Trophoblast cell (in vitro differentiated cells and primary cell): ENCODE results near the gene FOXR1.
"Not testable (repeated sequence)": the region's sequence is repeated elsewhere in the genome, so short reads cannot be mapped to it uniquely, and the experiment has no call there.

Source experiments
- DNase-seq, 2 donors: peaks; one replicate each; pipeline ENCODE4 v3.0.0-alpha.2; 2016
- H2AFZ ChIP-seq: 2 replicates; pipeline ENCODE4 v1.6.1; 2013; ENCODE audit warnings: low read length, moderate library complexity, mild to moderate bottlenecking; ENCODE audit not compliant: insufficient read depth, poor library complexity
- H2AK5ac ChIP-seq: 2 replicates; pipeline ENCODE4 v1.6.1; 2013; ENCODE audit warnings: mild to moderate bottlenecking, low read length
- H2BK120ac ChIP-seq: 2 replicates; pipeline ENCODE4 v1.6.1; 2013; ENCODE audit warnings: low read length, mild to moderate bottlenecking, moderate library complexity; ENCODE audit not compliant: insufficient read depth, poor library complexity
- H2BK12ac ChIP-seq: 2 replicates; pipeline ENCODE4 v1.6.1; 2013; ENCODE audit warnings: mild to moderate bottlenecking, low read length, moderate library complexity
- H2BK5ac ChIP-seq: 2 replicates; pipeline ENCODE4 v1.6.1; 2013; ENCODE audit warnings: low read length, low read depth, moderate library complexity, mild to moderate bottlenecking; ENCODE audit not compliant: poor library complexity
- H3K14ac ChIP-seq: 2 replicates; pipeline ENCODE4 v1.6.1; 2013; ENCODE audit warnings: mild to moderate bottlenecking, low read length
- H3K18ac ChIP-seq: 2 replicates; pipeline ENCODE4 v1.6.1; 2013; ENCODE audit warnings: mild to moderate bottlenecking, low read length
- H3K23ac ChIP-seq: 2 replicates; pipeline ENCODE4 v1.6.1; 2013; ENCODE audit warnings: low read length
- H3K27ac ChIP-seq: 2 replicates; pipeline ENCODE4 v1.5.1; 2013; ENCODE audit warnings: low read depth, mild to moderate bottlenecking, inconsistent platforms, low read length, moderate library complexity
- H3K27me3 ChIP-seq: 2 replicates; pipeline ENCODE4 v1.6.1; 2013; ENCODE audit warnings: inconsistent platforms, mild to moderate bottlenecking, low read length, moderate library complexity; ENCODE audit not compliant: insufficient read depth
- H3K36me3 ChIP-seq, 2 experiments: 1 replicate in 1 of 2; 2 replicates in 1 of 2; pipeline ENCODE4 v1.6.1; 2013; ENCODE audit warnings: low read length in 2 of 2, mild to moderate bottlenecking in 2 of 2, moderate library complexity in 1 of 2; ENCODE audit not compliant: insufficient read depth in 2 of 2, control insufficient read depth in 1 of 2
- H3K4ac ChIP-seq: 2 replicates; pipeline ENCODE4 v1.6.1; 2013; ENCODE audit warnings: low read depth, mild to moderate bottlenecking, low read length, moderate library complexity
- H3K4me1 ChIP-seq, 2 experiments: 1 replicate in 1 of 2; 2 replicates in 1 of 2; pipeline ENCODE4 v1.6.1; 2013; ENCODE audit warnings: low read length in 2 of 2, mild to moderate bottlenecking in 2 of 2, moderate library complexity in 1 of 2; ENCODE audit not compliant: insufficient read depth in 2 of 2, control insufficient read depth in 1 of 2
- H3K4me2 ChIP-seq: 2 replicates; pipeline ENCODE4 v1.6.1; 2013; ENCODE audit warnings: inconsistent platforms, mild to moderate bottlenecking, low read length, moderate library complexity
- H3K4me3 ChIP-seq: 2 replicates; pipeline ENCODE4 v1.5.1; 2013; ENCODE audit warnings: mild to moderate bottlenecking, low read depth, low read length, inconsistent platforms
- H3K79me1 ChIP-seq: one replicate; pipeline ENCODE4 v1.6.1; 2013; ENCODE audit warnings: low read length
- H3K79me2 ChIP-seq: 2 replicates; pipeline ENCODE4 v1.6.1; 2013; ENCODE audit warnings: low read length, mild to moderate bottlenecking; ENCODE audit not compliant: control insufficient read depth, insufficient read depth, poor library complexity
- H3K9ac ChIP-seq: 2 replicates; pipeline ENCODE4 v1.6.1; 2013; ENCODE audit warnings: mild to moderate bottlenecking, low read length
- H3K9me3 ChIP-seq: 2 replicates; pipeline ENCODE4 v1.6.1; 2013; ENCODE audit warnings: low read depth, mild to moderate bottlenecking, control low read depth, inconsistent platforms, low read length; ENCODE audit not compliant: insufficient read depth
- H4K12ac ChIP-seq: 2 replicates; pipeline ENCODE4 v1.6.1; 2013; ENCODE audit warnings: low read depth, mild to moderate bottlenecking, low read length, moderate library complexity
- H4K8ac ChIP-seq: 2 replicates; pipeline ENCODE4 v1.6.1; 2013; ENCODE audit warnings: low read depth, mild to moderate bottlenecking, low read length, moderate library complexity
- H4K91ac ChIP-seq: one replicate; pipeline ENCODE4 v1.6.1; 2013; ENCODE audit warnings: low read depth, mild to moderate bottlenecking, low read length, moderate library complexity
- WGBS: extraction: QIAGEN DNeasy Blood & Tissue Kit; methylation state at CpG from one replicate; pipeline ENCODE4 v1.1.7; 2013; ENCODE audit warnings: missing lambda C conversion rate; ENCODE audit not compliant: insufficient read length, insufficient coverage; ENCODE audit errors: extremely low coverage; 5-methylcytosine and 5-hydroxymethylcytosine counted together

Gene FOXR1

DNA sequence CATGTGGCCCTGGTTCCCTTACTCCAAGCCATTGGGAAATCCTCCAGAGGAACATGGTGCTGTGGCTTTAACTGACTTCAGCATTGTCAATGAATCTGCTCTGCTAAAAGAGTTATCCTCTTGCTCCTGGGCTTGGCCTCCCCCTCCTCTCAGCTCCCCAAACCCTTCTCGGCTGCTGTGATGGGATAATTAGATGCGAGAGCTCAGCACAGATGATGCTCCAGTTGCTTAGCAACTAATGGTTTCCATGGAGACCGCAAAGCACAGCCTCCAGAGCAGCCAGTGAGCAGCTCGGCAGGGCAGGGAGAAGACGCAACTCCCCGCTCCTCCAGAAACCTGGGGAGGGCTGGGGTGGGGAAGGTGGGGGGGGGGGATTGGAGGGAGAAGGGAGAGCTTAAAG, 18.3 kb upstream of the FOXR1 start:
- WGBS, result no CpG with 5 or more reads among the region's 6 CpGs
- Histone ChIP-seq H2BK5ac (no peak overlapping the region), H4K8ac (no peak overlapping the region), H2BK120ac (no peak overlapping the region), H4K91ac (no peak overlapping the region), H3K4me3 (no peak overlapping the region), H3K9ac (no peak overlapping the region), H3K4ac (no peak overlapping the region), H3K27me3 (no peaks in the 10 kb centered on the region), H2AK5ac (no peak overlapping the region), H3K14ac (no peak overlapping the region), H3K18ac (no peak overlapping the region), H2AFZ (no peak overlapping the region), H3K79me1 (no peaks in the 10 kb centered on the region), H3K9me3 (no peaks in the 10 kb centered on the region), H3K27ac (no peak overlapping the region), H3K23ac (no peak overlapping the region), H2BK12ac (no peak overlapping the region), H3K4me2 (no peak overlapping the region), H4K12ac (no peak overlapping the region), H3K79me2 (no peaks in the 10 kb centered on the region), H3K36me3 (no peaks in the 10 kb centered on the region), H3K4me1 (peaks cover 0 to 7% of the 10 kb centered on the region in 2 experiments)
- DNase-seq, result no peak

DNA sequence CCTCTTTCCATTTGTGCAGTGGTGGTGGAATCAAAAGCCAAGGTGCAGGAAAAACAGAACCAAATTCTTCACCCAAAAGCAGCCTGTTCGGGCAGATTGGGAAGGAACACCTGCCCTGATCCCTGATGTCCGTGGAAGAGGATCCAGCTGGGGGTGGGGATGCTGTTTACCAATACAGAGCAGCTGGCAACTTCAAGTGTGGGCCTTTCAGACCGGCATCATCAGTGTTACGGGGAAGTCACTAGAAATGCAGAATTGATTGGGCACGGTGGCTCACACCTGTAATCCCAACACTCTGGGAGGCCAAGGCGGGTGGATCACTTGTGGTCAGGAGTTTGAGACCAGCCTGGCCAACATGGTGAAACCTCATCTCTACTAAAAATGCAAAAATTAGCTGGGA, 17.6 kb upstream of the FOXR1 start:
- H2BK12ac ChIP-seq, H3K14ac ChIP-seq, DNase-seq, H3K79me2 ChIP-seq, H3K4ac ChIP-seq, H3K27me3 ChIP-seq, H3K18ac ChIP-seq, H4K91ac ChIP-seq, H3K4me1 ChIP-seq, H3K4me3 ChIP-seq, H2BK5ac ChIP-seq, H3K9me3 ChIP-seq, H4K8ac ChIP-seq, H2AK5ac ChIP-seq, H3K23ac ChIP-seq, H3K4me2 ChIP-seq, H3K36me3 ChIP-seq, H3K27ac ChIP-seq, H2BK120ac ChIP-seq, H3K79me1 ChIP-seq, H3K9ac ChIP-seq, H2AFZ ChIP-seq, H4K12ac ChIP-seq: not testable (repeated sequence)
- WGBS, result no CpG with 5 or more reads among the region's 6 CpGs

DNA sequence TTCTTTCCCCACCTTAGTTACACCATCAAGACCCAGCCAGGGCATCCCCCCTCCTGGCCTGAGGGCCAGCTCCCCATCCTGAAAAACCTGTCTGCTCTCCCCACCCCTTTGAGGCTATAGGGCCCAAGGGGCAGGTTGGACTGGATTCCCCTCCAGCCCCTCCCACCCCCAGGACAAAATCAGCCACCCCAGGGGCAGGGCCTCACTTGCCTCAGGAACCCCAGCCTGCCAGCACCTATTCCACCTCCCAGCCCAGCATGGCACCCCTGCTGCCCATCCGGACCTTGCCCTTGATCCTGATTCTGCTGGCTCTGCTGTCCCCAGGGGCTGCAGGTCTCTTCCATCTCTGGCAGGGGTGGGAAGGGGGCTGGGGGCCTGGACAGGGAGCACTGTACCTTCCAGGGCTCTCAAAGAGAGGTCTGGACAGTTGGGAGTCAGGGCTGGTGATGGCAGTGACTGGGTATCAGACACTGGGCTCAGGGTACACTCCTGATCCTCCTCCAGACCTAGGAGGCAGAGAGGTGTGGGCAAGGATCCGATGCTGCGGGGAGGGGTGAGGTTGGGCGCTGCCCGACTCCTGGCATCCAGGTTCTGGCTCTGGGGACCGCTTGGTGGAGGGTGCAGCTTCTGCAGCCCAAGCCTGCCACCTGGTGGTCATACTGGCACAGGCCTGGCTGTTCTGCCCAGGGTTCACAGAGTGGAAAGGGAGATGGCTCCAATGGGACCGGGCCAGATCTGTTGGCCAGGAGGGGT, 15.3 kb upstream of the FOXR1 start, which contains the start of gene UPK2:
UPK2 (plus strand) TSS at position 205 of the 753 bp plus-strand sequence; CDS start at position 258, 53 bp downstream.
- Histone ChIP-seq H2BK5ac (no peak within 1 kb of the TSS), H3K23ac (no peak within 1 kb of the TSS), H3K79me2 (no peaks in the 10 kb centered on the region), H3K4me1 (peaks cover 0 to 7% of the 10 kb centered on the region in 2 experiments), H3K9me3 (no peaks in the 10 kb centered on the region), H3K4ac (no peak within 1 kb of the TSS), H3K9ac (no peak within 1 kb of the TSS), H3K4me2 (no peak within 1 kb of the TSS), H3K36me3 (no peaks in the 10 kb centered on the region), H4K91ac (no peak within 1 kb of the TSS), H4K8ac (no peak within 1 kb of the TSS), H3K79me1 (no peaks in the 10 kb centered on the region), H4K12ac (no peak within 1 kb of the TSS), H2BK12ac (no peak within 1 kb of the TSS), H2AK5ac (no peak within 1 kb of the TSS), H3K27ac (no peak within 1 kb of the TSS), H3K14ac (no peak within 1 kb of the TSS), H3K18ac (no peak within 1 kb of the TSS), H3K27me3 (no peaks in the 10 kb centered on the region), H2BK120ac (no peak within 1 kb of the TSS), H2AFZ (no peak within 1 kb of the TSS), H3K4me3 (no peak within 1 kb of the TSS)
- DNase-seq, result peak; percentile 81 to 91
- no CpG with 5 or more reads among the region's 7 CpGs for WGBS

DNA sequence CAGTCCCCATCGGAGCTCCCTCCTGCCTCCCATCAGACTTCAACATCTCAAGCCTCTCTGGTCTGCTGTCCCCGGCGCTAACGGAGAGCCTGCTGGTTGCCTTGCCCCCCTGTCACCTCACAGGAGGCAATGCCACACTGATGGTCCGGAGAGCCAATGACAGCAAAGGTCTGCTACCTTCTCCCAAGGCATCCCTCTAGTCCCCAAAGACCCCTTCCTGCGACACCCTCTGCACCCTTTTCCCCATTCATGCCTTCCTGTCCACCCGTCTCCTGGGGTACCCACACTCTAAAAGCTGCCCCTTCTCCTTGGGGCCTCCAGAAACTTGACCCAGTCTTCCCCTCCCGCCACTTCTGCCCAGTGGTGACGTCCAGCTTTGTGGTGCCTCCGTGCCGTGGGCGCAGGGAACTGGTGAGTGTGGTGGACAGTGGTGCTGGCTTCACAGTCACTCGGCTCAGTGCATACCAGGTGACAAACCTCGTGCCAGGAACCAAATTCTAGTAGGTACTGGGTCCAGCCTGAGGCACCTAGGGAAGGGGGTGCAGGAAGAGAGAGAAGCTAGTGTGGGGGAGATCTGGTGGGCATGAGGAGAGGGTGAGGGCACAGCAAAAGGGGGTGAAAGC, 14.6 kb upstream of the FOXR1 start:
- Histone ChIP-seq H3K4me1 (peaks cover 0 to 7% of the 10 kb centered on the region in 2 experiments), H2AK5ac (no peak overlapping the region), H4K8ac (no peak overlapping the region), H3K14ac (no peak overlapping the region), H3K4me2 (no peak overlapping the region), H4K12ac (no peak overlapping the region), H2AFZ (no peak overlapping the region), H3K27me3 (no peaks in the 10 kb centered on the region), H3K27ac (no peak overlapping the region), H3K23ac (no peak overlapping the region), H2BK12ac (no peak overlapping the region), H3K79me1 (no peaks in the 10 kb centered on the region), H2BK5ac (no peak overlapping the region), H3K9me3 (no peaks in the 10 kb centered on the region), H3K4ac (no peak overlapping the region), H3K4me3 (no peak overlapping the region), H3K36me3 (no peaks in the 10 kb centered on the region), H3K9ac (no peak overlapping the region), H3K79me2 (no peaks in the 10 kb centered on the region), H4K91ac (no peak overlapping the region), H3K18ac (no peak overlapping the region), H2BK120ac (no peak overlapping the region)
- no peak for DNase-seq
- WGBS, result no CpG with 5 or more reads among the region's 14 CpGs
